Breast epithelium (tissue), 3 donors: Measurements from ENCODE around the gene SOX18.

ENCODE experiments used
- CTCF ChIP-seq, 3 donors: fragments of 450-650 bp; IDR thresholded peaks; one replicate each; pipeline ENCODE4 v1.5.1; 2016 to 2017; ENCODE audit warnings: antibody characterized with exemption in 3 of 3, mild to moderate bottlenecking in 3 of 3, moderate library complexity in 3 of 3
- POLR2A ChIP-seq: fragments of 450-650 bp; IDR thresholded peaks from one replicate; pipeline ENCODE4 v1.6.1; 2016; ENCODE audit warnings: antibody characterized with exemption, mild to moderate bottlenecking, moderate library complexity
- POLR2AphosphoS5 ChIP-seq, 3 donors: sonication (generic); formaldehyde crosslinking; IDR thresholded peaks; one replicate each; pipeline ENCODE4 v1.6.1; 2017; ENCODE audit warnings: antibody characterized with exemption in 3 of 3

GRCh38 chr20:64074184-64074789 is 24.8 kb upstream of the SOX18 start:
- TF ChIP-seq POLR2A: no peak
- no peak for TF ChIP-seq CTCF (IDR thresholded peaks at IDR 0.05)
- no peak for TF ChIP-seq POLR2AphosphoS5 (IDR thresholded peaks at IDR 0.05)
